H4 (cell line): ENCODE measurements around the gene MAP3K15. TPM values are rescaled to one million over a fixed set of nuclear protein-coding genes. Genes with fewer than 3 reads are reported as not detected.
A peak's percentile ranks its signal among the peaks of the same experiment; 100 is the strongest.

Experiments
- DNase-seq: peaks from one replicate; pipeline ENCODE4 v3.0.0-alpha.2; 2015; ENCODE audit warnings: low spot score
- total RNA-seq: library from RNA; depleted of rRNA; stranded (reverse); fragments of >200 nt; shearing (Covaris generic); gene quantifications from 2 replicates; pipeline ENCODE4 v1.2.3, GENCODE V29; 2014; rRNA removed

The MAP3K15 gene
- total RNA-seq, 1 experiment from 2014 or later: 0.50 TPM

GRCh38 chrX:19343535-19344408 is 171.5 kb downstream of the MAP3K15 start, which contains the start of gene PDHA1:
Gene PDHA1, plus strand, starts transcription at chrX:19343927. Its CDS starts 111 bp downstream, at chrX:19344038.
- DNase-seq: peak; percentile 89

GRCh38 chrX:19343085-19343534 is 172.2 kb downstream of the MAP3K15 start:
- no peak for DNase-seq

GRCh38 chrX:19342331-19342906 is 172.9 kb downstream of the MAP3K15 start:
- DNase-seq: no peak

- DNase-seq: peak; percentile 65
Measured at GRCh38 chrX:19334945-19335626, 180.2 kb downstream of the MAP3K15 start.

- DNase-seq: peak; percentile 21
Measured at GRCh38 chrX:19332983-19333382, 182.3 kb downstream of the MAP3K15 start.

GRCh38 chrX:19331831-19332230 is 183.5 kb downstream of the MAP3K15 start:
- no peak for DNase-seq

DNA sequence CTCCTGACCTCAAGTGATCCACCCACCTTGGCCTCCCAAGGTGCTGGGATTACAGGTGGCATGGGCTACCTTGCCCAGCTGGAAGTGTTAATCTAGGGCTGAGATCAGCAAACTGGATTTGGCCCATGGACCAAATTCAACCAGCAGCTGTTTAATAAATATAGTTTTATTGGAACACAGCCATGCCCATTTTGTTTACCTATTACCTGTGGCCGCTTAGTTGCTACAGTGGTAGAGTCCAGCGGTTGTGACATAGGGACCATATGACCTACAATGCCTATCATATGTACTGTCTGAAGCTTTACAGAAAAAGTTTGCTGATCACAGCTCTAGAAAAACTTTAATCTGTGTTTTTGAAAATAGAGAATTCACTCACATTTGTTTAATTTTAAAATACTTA is 188.7 kb downstream of the MAP3K15 start:
- DNase-seq: no peak

Other genes with a start within 250 kb of the MAP3K15 start
- gene PDHA1, start 171.6 kb downstream of the MAP3K15 start, total RNA-seq: 48.2 and 78.1 TPM in 2 replicates